ENCODE results near the gene HOXD13. TPM values are rescaled to one million over a fixed set of nuclear protein-coding genes. Genes with fewer than 3 reads are reported as not detected.

The HOXD13 gene
- total RNA-seq, 1 donor = not detected

DNA sequence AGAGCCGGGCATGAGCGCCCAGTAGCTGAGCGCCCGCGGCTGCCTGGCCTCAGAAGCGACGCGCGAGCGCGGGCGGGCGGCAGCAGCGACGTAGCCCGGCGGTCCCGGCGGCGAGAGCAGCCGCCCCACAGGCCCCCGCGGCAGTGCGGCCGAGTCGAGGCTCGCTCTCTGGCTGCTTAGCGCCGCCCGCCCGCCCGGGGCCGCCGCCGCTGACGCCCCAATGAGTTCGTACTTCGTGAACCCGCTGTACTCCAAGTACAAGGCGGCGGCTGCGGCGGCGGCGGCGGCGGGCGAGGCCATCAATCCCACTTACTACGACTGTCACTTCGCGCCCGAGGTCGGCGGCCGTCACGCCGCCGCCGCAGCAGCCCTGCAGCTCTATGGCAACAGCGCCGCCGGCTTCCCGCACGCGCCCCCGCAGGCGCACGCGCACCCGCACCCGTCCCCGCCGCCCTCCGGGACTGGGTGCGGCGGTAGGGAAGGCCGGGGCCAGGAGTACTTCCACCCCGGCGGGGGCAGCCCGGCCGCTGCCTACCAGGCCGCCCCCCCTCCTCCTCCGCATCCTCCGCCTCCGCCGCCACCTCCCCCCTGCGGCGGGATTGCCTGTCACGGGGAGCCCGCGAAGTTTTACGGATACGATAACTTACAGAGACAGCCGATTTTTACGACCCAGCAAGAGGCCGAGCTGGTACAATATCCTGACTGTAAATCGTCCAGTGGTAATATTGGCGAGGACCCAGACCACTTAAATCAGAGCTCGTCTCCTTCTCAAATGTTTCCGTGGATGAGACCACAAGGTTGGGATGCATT, 37.8 kb downstream of the HOXD13 start:
- no peak for DNase-seq (ENCODE audit: low read depth in 2 of 3, low spot score in 2 of 3)

DNA sequence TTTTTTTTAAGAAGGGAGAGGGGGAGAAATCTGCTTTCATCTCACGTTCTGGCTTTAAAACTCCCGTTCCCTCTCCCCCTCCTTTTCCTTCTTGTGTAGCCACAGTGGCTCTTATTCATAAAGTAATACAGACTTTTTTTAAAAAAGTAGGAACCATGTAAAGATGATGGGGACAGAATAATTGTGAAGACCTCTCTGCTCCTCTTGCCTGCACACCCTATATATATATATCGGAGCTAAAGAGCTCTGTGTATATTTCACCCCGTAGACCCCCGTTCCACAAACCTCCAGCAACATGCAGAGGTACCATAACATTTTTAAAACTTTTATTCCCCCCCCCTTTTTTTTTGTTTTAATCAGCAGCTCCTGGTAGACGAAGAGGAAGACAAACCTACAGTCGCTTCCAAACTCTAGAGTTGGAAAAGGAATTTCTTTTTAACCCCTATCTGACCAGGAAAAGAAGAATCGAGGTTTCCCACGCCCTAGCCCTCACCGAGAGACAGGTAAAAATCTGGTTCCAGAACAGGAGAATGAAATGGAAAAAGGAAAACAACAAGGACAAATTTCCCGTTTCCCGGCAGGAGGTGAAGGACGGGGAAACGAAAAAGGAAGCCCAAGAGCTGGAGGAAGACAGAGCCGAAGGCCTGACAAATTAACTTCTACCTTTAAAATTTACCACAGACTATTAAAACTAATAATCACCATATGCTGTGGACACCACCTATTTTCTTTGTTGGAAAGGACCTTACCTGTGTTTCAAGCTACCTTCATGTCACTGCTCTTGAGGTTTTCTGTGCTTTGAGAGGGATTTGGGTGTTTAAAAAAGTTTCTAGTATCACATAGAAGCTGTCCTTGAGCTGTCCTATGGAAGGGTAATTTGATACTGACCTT, 38.7 kb downstream of the HOXD13 start:
- no peak for DNase-seq (ENCODE audit: low read depth in 2 of 3, low spot score in 2 of 3)

DNA sequence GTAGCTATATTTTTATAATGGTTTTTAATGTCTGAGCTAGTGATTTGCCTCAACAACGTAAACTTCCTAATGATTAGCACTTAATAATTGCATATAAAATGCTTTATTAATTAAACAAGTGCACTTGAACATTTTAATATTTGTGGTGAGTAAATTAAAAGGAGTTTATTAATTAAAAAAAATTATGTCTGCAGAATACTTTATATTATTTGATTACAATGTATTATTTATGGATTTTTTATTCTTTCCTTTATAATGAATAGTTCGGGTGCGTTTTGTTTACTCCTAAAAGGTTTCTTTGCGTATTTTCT, 39.3 kb downstream of the HOXD13 start:
- DNase-seq (ENCODE audit: low read depth in 2 of 3, low spot score in 2 of 3) = no peak

DNA sequence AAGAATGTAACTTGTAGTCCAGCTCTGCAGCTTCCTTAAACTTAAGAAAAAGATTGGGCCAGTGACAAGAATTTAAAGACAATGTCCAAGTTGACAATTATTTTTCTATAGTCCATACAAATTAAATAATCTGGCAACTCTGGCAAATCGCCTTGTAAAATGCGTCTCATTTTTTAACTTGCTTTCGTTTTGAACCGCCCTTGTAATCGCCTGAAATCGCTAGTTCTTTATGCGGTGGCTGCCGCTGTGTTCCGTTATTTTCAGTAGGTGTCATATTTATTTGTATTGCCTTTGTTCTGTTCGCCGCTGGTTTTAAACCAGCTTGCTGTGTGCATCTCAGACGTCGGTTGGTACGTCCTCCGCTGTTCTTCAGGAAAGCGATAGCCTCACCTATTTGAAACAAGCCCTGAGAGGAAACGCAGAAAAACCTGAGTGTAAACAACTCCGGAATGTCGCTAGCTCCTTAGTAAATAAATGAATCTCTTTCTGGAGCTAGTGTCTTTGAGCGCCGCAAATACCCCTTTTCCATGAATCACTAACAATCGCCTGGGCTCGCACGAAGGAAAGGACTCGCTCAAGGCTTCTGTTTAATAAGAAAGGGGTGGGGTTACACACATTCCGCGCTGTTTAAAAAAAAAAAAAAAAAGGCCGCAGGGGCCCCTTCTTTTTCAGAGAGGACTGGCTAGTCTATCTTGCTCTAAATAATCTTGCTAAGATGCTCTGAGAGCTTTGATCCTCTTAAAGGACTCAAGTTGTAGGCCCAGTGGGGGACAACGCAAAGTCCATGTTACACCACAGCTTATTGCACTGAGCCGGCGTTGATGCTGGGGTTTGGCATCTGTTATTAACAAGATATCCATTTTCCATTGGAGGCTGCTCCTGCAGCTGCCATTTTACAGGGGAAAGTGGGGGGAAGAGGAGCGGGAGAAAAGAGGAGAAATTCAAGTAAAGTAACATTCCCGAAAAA, 40.0 kb downstream of the HOXD13 start:
- peak in 2 of 3 donors; percentile 62 to 65 for DNase-seq (ENCODE audit: low read depth in 2 of 3, low spot score in 2 of 3)

DNA sequence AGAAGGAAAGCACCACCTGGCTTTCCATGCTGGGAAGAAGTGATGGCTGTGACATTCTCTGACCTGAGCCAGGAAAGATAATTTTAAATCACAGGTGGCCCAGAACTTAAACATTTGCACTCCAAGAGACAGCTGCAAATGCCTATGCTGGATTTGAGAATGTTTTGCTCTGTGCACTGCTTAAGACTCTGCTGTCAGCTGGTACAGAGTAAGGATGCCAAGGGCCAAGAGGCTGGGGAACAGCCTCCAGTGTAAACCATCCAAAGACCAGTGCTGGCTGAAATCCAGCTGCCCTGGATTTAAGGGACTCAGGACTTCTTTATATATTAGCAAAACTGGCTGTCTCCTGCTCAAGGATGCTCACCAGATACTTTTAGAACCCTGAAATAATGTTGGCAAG, 40.9 kb downstream of the HOXD13 start:
- no peak for DNase-seq (ENCODE audit: low read depth in 2 of 3, low spot score in 2 of 3)

DNA sequence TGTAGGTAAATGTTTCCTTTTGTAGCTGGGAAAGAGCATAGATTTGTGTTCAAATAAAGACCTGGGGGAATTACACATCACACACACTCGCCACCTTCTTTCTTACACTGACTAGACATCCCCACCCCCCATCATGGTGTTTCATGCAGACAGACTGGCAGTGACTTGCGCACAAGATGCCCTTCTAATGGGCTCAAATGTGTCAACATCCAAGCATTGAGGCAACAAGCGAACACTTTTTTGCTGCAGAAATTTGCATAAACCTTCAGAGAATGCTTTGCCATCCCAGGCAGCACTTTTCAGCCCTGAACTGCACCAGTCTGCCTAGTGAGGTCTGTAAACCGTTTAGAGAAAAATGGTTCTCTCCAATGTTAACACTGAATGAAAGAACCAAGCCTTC, 41.5 kb downstream of the HOXD13 start:
- DNase-seq (ENCODE audit: low read depth in 2 of 3, low spot score in 2 of 3) = no peak

DNA sequence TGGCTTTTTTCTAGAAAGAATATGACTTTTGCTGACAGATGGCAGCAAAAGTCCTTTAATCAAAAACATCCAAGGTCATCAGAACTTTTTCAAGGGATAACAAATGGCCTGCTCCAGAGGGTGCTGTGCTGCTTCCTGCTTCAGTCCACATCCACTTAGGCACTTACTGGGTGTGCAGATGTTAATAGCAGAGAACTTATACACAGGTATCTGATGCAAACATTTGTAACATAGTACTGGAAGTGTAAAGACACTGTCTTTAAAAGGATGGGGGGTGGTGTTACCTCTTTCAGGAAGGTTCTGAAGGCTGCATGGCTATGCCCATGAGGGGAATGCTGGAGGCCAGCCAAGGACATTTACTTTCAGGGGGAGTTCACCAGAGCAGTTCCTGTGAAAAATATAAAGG, 42.5 kb downstream of the HOXD13 start:
- DNase-seq (ENCODE audit: low read depth in 2 of 3, low spot score in 2 of 3) = no peak

DNA sequence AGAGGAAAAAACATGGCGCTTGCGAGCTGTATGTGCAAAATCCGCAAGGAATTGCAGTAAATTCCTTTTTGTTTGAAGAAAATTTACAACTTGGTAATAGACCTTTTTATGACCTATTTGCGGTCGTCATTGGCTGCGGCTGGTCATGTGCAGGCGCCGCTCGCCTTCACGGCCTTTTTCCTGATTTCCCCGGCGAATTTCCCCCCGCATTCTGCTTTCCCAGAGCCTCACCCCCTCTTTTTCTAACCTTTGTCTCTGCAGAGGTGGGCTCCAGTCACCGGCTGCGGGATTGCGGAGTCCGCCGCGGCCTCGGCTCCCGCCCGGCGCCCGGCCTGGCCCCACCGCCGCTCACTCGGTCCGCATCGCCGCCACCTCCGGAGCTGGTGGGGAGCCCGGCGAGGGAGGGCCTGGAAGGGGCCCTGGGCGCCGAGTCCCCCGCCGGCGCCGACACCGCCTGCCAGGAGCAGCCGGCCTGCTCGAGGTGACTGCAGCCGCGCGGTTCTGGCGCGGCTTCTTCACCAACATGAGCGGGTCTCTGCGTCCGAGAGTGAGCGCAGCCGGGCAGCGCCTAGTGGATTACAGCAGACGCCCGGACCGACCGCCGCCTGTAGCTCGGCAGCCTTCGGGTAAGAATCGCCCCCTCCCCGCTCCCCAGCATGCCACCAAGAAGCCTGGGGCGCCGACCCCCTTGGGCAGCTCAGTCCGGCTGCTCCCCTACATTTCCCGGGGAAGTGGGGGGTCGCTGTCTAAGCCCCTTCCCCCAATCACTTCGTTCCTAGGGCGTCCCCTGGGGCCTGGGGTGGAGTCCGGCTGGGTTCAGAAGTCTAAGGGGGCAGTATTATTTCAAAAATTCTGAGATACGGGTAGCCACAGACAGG, 44.1 kb downstream of the HOXD13 start:
- no peak for DNase-seq (ENCODE audit: low read depth in 2 of 3, low spot score in 2 of 3)

DNA sequence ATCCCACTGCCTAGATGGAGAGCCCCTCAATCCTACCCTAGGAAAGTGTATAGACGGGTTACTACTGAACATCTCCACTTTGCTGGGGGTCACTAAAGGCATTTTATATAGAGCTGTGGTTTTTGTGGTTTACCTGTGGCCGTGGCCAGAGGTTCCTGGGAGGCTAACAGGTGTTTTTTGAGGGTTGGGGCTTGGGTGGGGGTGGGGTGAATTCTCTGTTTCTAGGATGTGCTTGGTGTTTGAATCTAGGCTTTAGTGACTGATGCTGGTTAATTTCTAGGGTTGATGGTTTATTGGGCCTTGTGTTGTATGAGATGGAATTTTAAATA, 44.7 kb downstream of the HOXD13 start:
- no peak for DNase-seq (ENCODE audit: low read depth in 2 of 3, low spot score in 2 of 3)

DNA sequence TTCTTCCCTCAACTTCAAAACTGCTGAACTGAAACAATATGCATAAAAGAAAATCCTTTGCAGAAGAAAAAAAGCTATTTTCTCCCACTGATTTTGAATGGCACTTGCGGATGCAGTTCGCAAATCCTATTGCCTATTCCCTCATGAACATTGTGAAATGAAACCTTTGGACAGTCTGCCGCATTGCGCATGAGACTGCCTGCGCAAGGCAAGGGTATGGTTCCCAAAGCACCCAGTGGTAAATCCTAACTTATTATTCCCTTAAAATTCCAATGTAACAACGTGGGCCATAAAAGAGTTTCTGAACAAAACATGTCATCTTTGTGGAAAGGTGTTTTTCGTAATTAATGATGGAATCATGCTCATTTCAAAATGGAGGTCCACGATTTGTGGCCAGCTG, 45.4 kb downstream of the HOXD13 start:
- no peak for DNase-seq (ENCODE audit: low read depth in 2 of 3, low spot score in 2 of 3)

DNA sequence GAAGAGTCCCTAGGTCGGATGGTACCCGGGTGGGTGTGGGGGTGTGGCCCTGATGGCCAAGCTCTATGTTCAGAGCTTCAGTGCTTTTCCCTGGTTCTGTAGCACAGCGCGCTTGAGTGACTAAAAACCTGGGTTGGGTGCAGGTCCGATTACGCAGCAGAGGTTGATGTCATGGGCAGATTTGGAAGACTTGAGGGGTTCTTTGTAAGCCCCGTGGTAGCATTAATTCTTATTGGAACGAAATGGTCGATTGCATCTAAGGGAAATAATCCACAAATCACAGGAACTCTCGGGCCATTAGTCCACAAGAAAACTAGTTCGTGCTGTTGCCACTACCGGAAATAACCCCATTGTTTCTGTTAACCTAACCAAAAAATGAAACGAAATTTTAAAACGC, 46.0 kb downstream of the HOXD13 start:
- no peak for DNase-seq (ENCODE audit: low read depth in 2 of 3, low spot score in 2 of 3)

DNA sequence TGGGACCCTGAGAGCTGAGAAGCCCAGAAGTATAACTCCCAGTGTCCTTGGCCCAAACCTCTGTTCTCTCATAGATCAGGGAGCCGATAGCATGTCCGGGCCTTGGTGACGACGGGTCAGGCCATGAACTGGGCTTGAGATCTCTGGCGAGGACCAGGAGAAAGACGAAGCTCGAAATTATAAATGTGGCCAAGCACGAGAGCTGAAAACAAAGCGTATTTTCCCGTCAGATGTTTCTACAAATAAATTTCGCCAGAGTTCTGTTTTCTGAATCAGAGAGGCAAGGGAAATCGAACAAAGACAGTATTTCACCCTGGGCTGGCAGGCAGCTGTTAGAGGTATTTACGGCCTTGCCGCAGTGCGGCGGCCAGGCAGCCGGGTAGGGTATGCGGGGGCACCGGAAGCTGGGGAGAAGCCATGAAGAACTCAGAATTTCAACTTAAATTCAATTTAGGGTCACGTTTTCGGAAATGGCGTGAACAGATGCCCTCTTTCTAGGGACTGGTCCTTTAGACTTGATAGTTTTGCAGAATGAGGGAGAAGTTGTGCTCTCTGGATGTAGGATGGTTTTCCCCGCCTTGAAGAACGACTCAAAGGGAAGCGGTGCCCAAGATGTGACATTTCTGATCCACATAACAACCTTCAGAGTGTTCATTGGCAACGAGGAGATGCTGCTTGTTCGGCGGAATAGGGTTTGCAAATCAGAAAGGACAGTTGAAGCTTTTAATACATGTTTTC, 46.6 kb downstream of the HOXD13 start:
- DNase-seq (ENCODE audit: low read depth in 2 of 3, low spot score in 2 of 3) = no peak

DNA sequence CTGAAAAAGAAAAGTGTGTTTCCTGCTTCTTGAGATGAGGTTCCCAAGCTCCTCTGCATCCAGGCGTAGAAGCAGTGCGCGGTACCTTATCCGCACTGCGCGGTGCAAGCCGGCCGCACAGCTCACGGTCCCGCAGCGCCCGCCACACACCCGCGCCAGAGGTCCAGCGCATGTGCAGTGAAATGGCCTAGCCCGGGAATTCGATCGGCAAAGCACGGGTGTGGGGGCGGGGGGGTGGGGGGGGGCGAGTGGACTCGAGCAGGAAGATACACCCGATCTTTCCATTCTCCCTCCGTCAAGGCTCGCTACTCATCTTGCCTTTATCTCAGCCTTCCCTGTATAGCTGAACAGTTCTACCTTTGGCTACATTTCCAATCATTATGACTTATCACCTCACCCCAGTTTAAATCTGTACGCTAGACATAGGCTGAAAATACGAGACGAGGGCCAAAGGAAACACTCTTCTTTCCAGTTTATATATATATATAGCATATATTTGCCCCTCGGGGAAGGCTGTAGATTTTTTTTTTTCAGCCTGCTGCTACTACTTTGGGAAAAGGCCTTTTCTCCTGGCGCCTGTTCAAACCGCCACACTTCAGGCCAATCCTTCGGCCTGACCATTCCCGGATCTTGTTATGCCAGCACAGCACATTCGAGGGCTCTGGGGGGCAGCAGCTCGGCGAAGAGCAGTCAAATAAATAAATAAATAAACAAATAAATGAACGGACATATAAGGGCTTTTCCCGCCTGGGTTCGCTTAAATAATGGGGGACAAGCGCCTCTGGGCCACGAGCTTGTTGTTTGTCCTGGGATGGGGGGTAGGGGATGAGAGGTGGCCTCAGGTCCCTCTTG, 47.4 kb downstream of the HOXD13 start:
- DNase-seq (ENCODE audit: low read depth in 2 of 3, low spot score in 2 of 3) = no peak

DNA sequence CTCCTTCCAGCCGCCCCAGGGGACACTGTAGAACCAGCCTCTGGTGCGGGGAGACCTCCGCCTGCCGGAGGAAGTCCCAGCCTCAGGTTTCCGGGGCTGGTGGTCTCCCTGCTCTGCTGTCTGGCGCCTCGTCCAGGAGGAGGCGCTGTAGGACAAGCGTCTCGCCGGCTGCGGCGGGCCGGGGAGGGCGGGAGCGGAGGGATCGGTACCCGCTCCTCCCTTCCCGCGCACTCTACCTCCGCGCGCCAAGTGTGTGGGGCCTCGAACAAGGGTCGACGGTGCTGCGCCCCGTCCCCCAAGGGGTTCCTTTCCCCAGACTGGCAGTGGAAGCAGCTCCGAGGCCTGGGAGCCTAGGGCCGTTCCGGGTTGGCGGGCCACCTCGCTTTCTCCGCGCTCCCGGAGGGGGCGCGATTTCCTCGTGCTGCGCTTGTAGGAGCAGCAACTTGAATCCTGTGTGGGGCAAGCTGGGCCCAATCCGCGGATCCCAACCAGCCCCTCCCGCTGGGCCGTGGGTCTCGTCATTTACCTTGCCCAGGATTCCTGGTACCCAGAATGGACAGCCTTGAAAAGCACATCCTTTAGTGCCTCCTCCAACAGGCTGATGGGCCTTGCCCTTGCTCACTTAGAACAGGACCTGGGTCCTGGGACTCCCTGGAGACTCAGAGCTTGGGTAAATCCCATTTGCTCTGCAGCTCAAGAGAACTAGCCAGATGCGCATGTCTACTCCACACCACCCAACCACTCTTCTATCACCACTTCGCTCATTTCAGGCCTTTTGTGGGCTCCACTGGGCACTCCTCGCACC, 48.2 kb downstream of the HOXD13 start:
- peak in 2 of 3 donors; percentile 79 to 87 for DNase-seq (ENCODE audit: low read depth in 2 of 3, low spot score in 2 of 3)

DNA sequence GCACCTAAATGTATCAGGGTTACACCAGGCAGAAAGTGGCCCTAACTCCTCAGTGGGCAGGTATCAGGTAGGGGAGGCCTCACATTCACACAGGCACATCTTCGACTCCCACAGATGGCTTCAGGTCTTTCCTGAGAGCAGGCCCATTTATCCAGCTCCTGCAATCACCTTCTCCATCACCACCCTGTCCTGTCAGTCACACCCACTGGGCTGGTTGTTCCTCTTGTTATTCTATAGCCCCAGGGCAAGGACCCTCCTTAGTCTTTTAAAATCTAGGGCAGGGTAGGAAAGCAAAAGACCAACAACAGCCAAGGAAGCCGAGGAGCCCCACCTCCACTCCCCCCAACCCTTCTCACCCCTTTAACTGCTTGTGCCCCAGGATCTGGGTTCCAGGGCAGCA, 49.8 kb downstream of the HOXD13 start:
- DNase-seq (ENCODE audit: low read depth in 2 of 3, low spot score in 2 of 3) = no peak
